Ectodermal cell (in vitro differentiated cells): ENCODE data around the gene YKT6.

ENCODE experiments used
- H3K27ac ChIP-seq: 2 replicates; pipeline ENCODE4 v1.7.0; 2013; ENCODE audit warnings: mild to moderate bottlenecking, low read depth, low read length; ENCODE audit not compliant: insufficient read depth, poor library complexity, severe bottlenecking
- H3K27me3 ChIP-seq: 2 replicates; pipeline ENCODE4 v1.7.0; 2013; ENCODE audit warnings: mild to moderate bottlenecking, low read length; ENCODE audit not compliant: insufficient read depth, control insufficient read depth, poor library complexity, severe bottlenecking
- H3K36me3 ChIP-seq: one replicate; pipeline ENCODE4 v1.7.0; 2013; ENCODE audit warnings: low read length; ENCODE audit not compliant: control insufficient read depth, insufficient read depth
- H3K4me1 ChIP-seq: one replicate; pipeline ENCODE4 v1.7.0; 2013; ENCODE audit warnings: low read length; ENCODE audit not compliant: control insufficient read depth, insufficient read depth
- H3K4me3 ChIP-seq: 2 replicates; pipeline ENCODE4 v1.7.0; 2013; ENCODE audit warnings: low read depth, low read length, control low read depth; ENCODE audit not compliant: insufficient read depth
- H3K9me3 ChIP-seq: 2 replicates; pipeline ENCODE4 v1.7.0; 2013; ENCODE audit warnings: mild to moderate bottlenecking, low read length, moderate library complexity; ENCODE audit not compliant: control insufficient read depth
- WGBS, 2 experiments: methylation state at CpG; one replicate each; pipeline ENCODE4 v1.1.7; 2013; ENCODE audit warnings: missing lambda C conversion rate in 2 of 2; 5-methylcytosine and 5-hydroxymethylcytosine counted together

Gene YKT6

DNA sequence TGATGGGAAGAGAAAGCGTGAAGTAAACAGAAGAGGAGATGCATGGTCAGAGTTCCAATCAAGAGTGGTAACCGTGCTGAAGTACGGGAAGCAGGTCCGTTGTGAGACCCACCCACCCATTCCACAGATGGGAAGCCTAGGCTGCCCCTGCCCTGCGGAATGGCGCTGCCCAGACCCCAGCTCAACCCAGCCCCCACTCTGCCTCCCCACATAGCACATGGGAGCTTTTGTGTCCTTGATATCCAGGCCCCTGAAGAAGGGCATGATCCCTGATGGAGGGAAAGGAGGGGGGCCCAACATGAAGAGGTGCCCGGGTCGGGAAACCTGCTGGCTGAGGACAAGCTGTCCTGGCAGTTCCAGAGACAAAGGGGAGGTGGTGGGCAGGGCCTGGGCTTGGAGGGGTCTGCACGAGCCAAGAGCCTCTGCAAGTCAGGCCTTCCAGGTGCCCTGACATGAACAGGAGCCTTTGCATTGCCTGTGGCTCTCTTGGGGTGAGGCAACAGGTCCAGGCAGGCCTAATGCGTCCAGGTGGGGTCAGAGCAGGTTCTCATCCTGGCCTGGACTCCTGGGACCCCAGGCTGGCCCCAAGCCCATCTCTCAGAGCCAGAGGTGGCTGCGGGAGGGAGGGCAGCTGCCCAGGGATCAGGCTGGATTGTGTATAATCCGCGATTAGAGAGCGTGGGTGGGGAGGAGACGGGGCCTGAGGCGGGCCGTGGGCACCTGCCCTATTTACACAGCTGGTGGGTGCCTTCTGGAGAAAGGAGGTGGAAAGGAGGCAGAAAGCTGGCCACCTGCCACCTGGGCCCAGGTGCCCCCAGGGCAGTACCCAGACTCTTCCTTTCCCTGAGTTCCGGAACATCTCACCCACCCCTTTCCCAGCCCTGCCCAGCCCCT is 23.5 kb downstream of the YKT6 start:
- Histone ChIP-seq H3K27ac (no peak overlapping the region), H3K4me3 (no peak overlapping the region), H3K9me3 (no peaks in the 10 kb centered on the region), H3K4me1 (peaks cover 26% of the 10 kb centered on the region), H3K36me3 (no peaks in the 10 kb centered on the region), H3K27me3 (no peaks in the 10 kb centered on the region)
- 75 to 77% methylated on average over 18 of the region's 18 CpGs for WGBS, 2 experiments

DNA sequence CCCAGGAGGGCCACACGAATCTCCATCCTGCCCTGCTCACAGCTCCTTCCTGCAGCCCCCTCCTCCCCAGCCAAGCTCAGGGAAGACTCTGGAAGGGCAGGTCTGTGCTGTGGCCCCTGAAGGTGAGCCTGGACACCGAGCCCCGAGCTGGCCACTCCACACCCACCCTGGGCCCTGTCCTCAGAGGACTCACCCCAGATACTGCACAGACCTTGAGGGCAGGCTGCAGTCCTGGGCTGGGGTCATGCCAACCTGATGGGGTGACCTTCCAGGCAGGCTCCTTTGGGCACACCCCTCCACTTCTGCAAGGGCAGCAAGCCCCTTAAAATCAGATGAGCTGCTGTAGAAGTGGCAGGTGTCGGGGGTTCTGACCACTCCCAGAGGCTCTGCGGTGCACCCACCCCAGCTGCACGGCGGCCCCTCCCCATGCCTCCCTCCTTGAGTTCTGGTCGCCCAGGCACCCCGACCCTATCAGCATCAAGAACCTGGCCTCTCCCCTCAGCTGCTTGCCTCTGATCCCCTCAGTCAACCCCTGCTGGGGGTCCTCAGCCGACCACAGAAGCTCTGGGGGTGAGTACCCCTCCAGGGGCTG is 24.3 kb downstream of the YKT6 start:
- Histone ChIP-seq H3K9me3 (no peaks in the 10 kb centered on the region), H3K4me1 (peaks cover 26% of the 10 kb centered on the region), H3K36me3 (no peaks in the 10 kb centered on the region), H3K4me3 (no peak overlapping the region), H3K27ac (no peak overlapping the region), H3K27me3 (no peaks in the 10 kb centered on the region)
- 83 to 85% methylated on average over 10 of the region's 10 CpGs for WGBS, 2 experiments

DNA sequence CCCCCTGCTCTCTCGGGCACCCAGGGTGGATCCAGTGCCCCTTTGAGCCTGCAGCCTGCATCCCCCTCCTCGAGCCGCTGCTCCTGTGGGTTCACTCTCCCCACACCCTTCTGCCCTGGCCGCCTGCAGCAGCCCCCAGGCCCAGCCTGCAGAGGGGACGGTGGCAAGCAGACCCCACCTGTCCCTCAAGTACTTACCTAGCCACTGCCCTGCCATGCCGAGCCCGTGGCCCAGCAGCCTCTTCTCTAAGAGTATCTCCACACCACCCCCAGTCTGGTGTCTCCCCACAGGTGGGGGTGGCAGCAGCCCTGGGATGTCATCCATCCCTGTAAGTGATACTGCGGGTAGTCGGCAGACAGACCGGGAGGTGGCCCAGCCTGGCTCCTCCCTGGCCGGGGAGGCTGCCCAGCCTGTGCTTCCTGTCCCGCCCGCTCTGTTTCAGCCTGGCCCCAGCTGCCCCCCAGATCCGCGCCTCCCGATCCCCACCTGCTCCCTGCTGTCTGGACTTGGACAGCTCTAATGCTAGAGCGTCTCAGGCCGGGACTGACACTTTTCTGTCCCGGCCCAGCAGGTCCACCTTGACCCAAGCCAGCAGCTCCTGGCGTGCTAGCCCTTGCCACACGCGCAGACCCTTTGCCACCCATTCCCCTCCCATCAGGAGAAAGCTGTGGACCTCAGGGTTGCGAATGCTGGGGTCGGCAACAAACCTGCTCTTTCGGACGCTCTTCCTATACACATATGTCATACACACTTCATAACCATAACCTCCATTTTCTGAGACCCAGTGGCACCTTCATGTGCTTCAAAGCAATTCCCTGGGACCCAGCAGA is 25.0 kb downstream of the YKT6 start:
- Histone ChIP-seq H3K27me3 (no peaks in the 10 kb centered on the region), H3K27ac (no peak overlapping the region), H3K36me3 (no peaks in the 10 kb centered on the region), H3K4me1 (peaks cover 26% of the 10 kb centered on the region), H3K9me3 (no peaks in the 10 kb centered on the region), H3K4me3 (no peak overlapping the region)
- 87 to 90% methylated on average over 26 of the region's 26 CpGs for WGBS, 2 experiments

DNA sequence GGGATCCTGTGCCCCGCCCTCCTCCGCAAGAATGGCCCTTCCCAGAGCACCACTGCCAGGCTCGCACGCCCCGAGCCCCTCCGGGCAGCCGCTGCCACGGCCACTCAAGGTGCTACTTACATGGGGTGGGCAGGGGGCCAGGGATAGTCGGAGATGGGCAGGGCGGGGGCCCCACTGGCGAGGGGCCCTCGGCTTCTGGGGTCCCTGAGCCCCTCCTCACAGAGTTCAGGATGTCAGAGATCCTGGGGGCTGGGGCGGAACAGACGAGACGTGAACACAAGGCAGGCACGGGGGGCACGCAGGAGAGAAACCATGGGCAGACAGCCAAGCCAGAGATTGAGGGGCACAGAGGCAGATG is 25.6 kb downstream of the YKT6 start:
- no peak overlapping the region for H3K27ac ChIP-seq
- peaks cover 26% of the 10 kb centered on the region for H3K4me1 ChIP-seq
- H3K27me3 ChIP-seq = no peaks in the 10 kb centered on the region
- WGBS, 2 experiments = 89 to 92% methylated on average over 17 of the region's 17 CpGs
- no peaks in the 10 kb centered on the region for H3K36me3 ChIP-seq
- H3K4me3 ChIP-seq = no peak overlapping the region
- no peaks in the 10 kb centered on the region for H3K9me3 ChIP-seq

DNA sequence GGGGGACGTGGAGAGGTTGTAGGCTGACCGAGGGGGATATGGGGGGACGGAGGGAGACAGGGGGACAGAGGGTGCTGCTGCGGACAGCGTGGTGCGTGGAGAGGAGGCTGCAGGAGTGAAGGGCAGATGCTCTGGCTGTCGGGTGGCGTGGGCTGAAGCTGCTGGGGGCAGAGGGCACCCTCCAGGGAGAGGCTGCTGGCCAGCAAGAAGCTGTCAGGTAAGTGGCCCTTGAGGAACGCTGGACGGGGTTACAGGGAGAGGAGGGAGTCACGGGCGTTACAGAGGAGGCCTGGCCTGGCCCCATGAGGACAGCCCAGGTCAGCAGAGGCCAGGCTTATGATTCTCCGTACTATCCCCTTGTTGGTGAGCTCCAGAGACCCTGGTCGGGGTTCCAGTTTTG is 27.1 kb downstream of the YKT6 start:
- Histone ChIP-seq H3K4me3 (no peak overlapping the region), H3K27me3 (no peaks in the 10 kb centered on the region), H3K36me3 (no peaks in the 10 kb centered on the region), H3K4me1 (peaks cover 24% of the 10 kb centered on the region), H3K9me3 (no peaks in the 10 kb centered on the region), H3K27ac (no peak overlapping the region)
- WGBS, 2 experiments = 88 to 89% methylated on average over 14 of the region's 14 CpGs

DNA sequence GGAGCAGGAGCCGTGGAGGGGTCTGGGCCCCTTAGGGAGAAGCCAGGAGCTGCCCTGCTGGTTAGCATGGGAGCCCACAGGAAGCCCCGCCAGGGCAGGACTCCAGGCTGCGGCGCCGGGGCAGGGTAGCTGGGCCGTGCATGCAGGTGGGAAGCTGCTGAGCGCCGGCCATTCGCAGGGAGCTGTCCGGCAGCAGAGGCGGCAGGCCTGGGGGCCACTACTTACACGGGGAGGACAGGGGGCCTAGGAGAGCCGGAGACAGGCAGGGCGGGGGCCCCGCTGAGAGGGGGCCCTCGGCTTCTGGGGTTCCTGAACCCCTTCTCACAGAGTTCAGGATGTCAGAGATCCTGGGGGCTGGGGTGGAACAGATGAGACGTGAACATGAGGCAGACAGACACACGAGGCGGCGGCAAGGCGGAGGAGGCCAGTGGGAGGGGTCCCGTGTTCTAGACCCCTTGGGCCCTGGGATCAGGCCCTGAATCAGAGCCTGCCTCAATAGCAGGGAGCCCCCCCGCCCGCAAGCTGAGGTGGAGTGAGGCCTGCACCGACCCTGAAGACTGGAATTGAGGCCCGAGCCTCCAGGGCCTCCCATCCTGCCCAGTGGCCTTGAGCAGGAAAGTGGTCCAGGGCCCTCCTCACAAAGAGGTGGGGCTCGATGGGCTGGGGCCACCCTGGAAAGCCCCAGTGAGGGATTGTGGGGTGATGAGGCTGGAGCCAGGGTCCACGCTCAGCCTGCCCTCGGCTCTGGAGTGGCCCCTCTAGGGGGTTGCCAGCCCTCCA is 28.0 kb downstream of the YKT6 start:
- Histone ChIP-seq H3K27me3 (no peaks in the 10 kb centered on the region), H3K9me3 (no peaks in the 10 kb centered on the region), H3K27ac (no peak overlapping the region), H3K4me3 (no peak overlapping the region), H3K4me1 (peaks cover 16% of the 10 kb centered on the region), H3K36me3 (no peaks in the 10 kb centered on the region)
- 89 to 92% methylated on average over 29 of the region's 29 CpGs for WGBS, 2 experiments

DNA sequence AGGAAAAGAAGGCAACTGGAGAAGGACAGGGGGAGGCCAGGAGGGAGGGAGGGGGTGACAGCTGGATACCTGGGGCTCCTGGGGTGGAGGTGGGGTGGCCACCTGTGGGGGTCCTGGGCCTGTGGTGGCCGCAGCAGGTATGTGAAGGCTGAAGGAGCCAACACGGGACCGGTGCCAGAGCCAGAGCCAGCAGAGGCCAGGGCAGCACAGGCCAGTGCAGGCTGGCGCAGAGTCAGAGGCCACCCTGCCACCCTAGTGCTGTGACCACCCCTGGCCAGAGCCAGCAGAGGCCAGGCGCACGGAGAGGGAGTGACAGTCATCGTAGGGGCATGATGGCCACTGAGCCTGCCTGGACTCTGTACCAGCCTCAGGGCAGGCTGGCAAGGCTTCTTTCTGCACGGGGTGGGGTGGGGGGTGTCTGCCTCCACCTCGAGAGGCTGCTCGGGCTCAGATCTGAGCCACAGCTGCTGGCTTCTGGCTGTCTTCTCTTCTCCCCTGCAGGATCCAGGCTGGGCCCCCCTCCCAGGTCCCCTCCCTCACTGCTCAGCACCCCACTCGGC is 28.8 kb downstream of the YKT6 start:
- 91 to 96% methylated on average over 11 of the region's 11 CpGs for WGBS, 2 experiments
- no peaks in the 10 kb centered on the region for H3K9me3 ChIP-seq
- H3K4me3 ChIP-seq = no peak overlapping the region
- H3K27me3 ChIP-seq = no peaks in the 10 kb centered on the region
- H3K27ac ChIP-seq = no peak overlapping the region
- H3K4me1 ChIP-seq = peaks cover 7% of the 10 kb centered on the region
- H3K36me3 ChIP-seq = no peaks in the 10 kb centered on the region

DNA sequence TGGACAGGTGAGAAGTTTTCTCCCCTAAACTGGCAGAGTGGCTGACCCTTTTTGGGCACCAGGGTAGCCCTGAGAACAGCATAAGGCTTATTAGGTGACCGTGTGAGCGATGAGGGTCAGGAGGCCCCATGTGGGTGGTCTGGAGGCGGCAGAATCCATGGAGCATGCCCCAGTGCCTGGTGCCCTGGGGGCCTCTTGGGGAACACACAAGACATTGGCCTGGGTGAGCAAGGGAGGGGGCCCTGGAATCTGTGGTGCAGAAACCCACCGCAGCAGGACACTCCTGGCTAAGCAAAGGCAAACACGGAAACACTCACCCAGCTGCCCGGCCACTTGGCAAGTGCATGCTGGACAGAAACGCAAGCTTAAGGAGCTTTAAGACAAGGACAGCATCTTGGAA is 29.5 kb downstream of the YKT6 start:
- H3K36me3 ChIP-seq = no peaks in the 10 kb centered on the region
- 91 to 93% methylated on average over 7 of the region's 7 CpGs for WGBS, 2 experiments
- no peak overlapping the region for H3K27ac ChIP-seq
- H3K9me3 ChIP-seq = no peaks in the 10 kb centered on the region
- no peaks in the 10 kb centered on the region for H3K27me3 ChIP-seq
- H3K4me1 ChIP-seq = peaks cover 3% of the 10 kb centered on the region
- no peak overlapping the region for H3K4me3 ChIP-seq

DNA sequence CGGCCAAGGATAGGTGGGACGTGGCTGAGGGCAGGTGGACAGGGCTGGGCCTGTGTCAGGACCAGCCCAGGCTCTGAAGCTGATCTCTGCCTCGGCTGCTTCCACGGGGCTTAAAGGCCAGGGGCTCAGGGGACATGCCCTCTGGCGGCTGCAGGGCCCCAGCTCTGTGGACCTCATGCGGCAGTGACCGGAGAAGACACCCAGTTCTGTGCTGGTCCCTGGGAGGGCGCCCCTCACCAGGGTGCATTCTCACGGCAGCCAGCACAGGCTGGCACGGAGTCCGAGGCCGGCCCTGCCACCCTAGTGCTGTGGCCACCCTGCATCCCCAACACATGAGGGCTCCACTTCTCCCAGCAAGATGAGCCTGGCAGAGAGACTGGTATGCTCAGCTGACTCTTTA is 30.3 kb downstream of the YKT6 start:
- 93% methylated on average over 12 of the region's 12 CpGs for WGBS, 2 experiments
- Histone ChIP-seq H3K27me3 (no peaks in the 10 kb centered on the region), H3K36me3 (no peaks in the 10 kb centered on the region), H3K27ac (no peak overlapping the region), H3K9me3 (no peaks in the 10 kb centered on the region), H3K4me1 (peaks cover 6% of the 10 kb centered on the region), H3K4me3 (no peak overlapping the region)
